Activated naive CD8-positive, alpha-beta T cell (primary cell): ENCODE measurements around the gene GLYATL3.

ENCODE experiments used
- H3K27ac Mint-ChIP-seq: one replicate; pipeline ENCODE4 v1.8.0; 2021; ENCODE audit warnings: mixed read lengths
- H3K27me3 Mint-ChIP-seq: one replicate; pipeline ENCODE4 v1.8.0; 2021; ENCODE audit warnings: mixed read lengths
- H3K36me3 Mint-ChIP-seq: one replicate; pipeline ENCODE4 v1.8.0; 2021; ENCODE audit warnings: mixed read lengths
- H3K4me1 Mint-ChIP-seq: one replicate; pipeline ENCODE4 v1.8.0; 2021; ENCODE audit warnings: low read depth, mixed read lengths
- H3K4me3 Mint-ChIP-seq: one replicate; pipeline ENCODE4 v1.8.0; 2021; ENCODE audit warnings: mild to moderate bottlenecking, mixed read lengths
- H3K9me3 Mint-ChIP-seq: one replicate; pipeline ENCODE4 v1.8.0; 2021; ENCODE audit warnings: low read depth, mixed read lengths

Gene GLYATL3

DNA sequence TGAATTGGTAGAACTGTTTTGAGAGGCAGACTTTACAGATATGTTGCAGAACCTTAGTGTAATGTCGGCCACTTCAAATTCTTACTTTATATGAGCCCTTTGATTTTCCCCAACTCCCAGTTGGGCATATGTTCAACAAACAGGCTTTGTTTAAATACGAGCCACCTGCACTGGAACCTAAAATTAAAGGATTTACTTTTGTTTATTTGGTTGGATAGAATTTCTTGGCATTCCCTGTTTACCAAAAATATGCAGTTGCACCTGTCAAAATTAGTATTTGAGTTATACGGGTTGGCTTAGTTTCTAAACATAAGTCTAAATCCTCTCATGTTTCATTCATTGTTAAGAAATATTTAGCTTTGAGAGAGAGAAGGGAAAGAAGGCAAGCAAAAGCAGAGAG lies 2.4 kb upstream of the GLYATL3 start:
- no peak overlapping the region for H3K4me3 Mint-ChIP-seq
- peaks cover 6% of the 10 kb centered on the region for H3K36me3 Mint-ChIP-seq
- H3K27ac Mint-ChIP-seq: no peak overlapping the region

DNA sequence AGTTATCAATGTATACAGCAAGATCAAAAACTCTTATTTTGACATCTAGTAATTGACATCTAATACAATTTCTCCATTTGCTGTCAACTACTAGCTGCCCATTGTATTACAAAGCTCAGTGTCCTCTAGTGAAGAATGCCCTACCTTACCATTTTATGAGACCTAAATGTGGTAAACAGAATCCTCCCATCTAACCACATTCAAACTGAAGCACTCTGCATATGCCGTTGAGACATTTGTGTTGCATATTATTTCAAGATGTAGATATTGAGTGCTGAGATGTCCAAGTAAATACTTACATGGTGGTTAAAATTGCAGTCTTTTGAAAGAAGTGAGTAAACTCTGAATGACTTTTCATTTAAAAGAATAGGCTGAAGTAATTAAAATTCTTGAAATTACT lies 597 bp upstream of the GLYATL3 start:
- peaks cover 2% of the 10 kb centered on the region for H3K36me3 Mint-ChIP-seq
- no peaks in the 10 kb centered on the region for H3K9me3 Mint-ChIP-seq
- no peak overlapping the region for H3K4me3 Mint-ChIP-seq
- no peaks in the 10 kb centered on the region for H3K4me1 Mint-ChIP-seq
- H3K27ac Mint-ChIP-seq: no peak overlapping the region
- peaks cover 5% of the 10 kb centered on the region for H3K27me3 Mint-ChIP-seq

More for the DNA sequence above, 2.4 kb upstream of the GLYATL3 start:
- Mint-ChIP-seq H3K9me3 (no peaks in the 10 kb centered on the region), H3K4me1 (no peaks in the 10 kb centered on the region), H3K27me3 (no peaks in the 10 kb centered on the region)

- H3K9me3 Mint-ChIP-seq: no peaks in the 10 kb centered on the region
- no peaks in the 10 kb centered on the region for H3K4me1 Mint-ChIP-seq
- H3K4me3 Mint-ChIP-seq: no peak overlapping the region
- no peak overlapping the region for H3K27ac Mint-ChIP-seq
- peaks cover 22% of the 10 kb centered on the region for H3K27me3 Mint-ChIP-seq
- no peaks in the 10 kb centered on the region for H3K36me3 Mint-ChIP-seq
Measured at GRCh38 chr6:49504666-49505065, 4.9 kb downstream of the GLYATL3 start.

DNA sequence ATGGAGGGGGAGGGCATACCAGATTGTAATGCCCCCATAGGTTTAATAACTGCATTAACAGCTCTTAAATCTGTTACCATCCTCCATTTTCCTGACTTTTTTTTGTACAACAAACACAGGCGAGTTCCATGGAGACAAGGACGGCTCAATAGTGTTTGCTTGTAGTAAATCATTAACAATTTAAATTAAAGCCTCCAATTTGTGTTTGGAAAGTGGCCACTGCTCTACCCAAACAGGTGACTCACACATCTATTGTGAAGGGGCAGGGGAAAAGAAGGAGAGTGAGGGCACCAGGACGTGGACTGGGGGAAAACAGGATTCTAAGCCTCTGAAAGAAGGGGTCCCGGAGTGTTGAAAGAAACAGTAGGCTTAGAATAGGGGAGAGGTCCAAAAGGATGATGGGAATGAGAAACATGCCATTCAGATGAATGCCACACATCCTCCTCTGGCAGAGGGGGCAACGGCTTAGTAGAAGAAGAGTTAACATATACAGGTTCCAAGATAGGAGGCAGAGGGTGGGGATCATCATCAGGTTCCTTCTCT lies 6.9 kb downstream of the GLYATL3 start:
- H3K9me3 Mint-ChIP-seq: no peaks in the 10 kb centered on the region
- no peak overlapping the region for H3K4me3 Mint-ChIP-seq
- H3K4me1 Mint-ChIP-seq: no peaks in the 10 kb centered on the region
- H3K36me3 Mint-ChIP-seq: no peaks in the 10 kb centered on the region
- no peak overlapping the region for H3K27ac Mint-ChIP-seq
- peaks cover 22% of the 10 kb centered on the region for H3K27me3 Mint-ChIP-seq

GRCh38 chr6:49509342-49509741 lies 9.6 kb downstream of the GLYATL3 start:
- Mint-ChIP-seq H3K36me3 (no peaks in the 10 kb centered on the region), H3K27me3 (peaks cover 26% of the 10 kb centered on the region), H3K9me3 (no peaks in the 10 kb centered on the region), H3K4me1 (no peaks in the 10 kb centered on the region), H3K27ac (no peak overlapping the region), H3K4me3 (no peak overlapping the region)

DNA sequence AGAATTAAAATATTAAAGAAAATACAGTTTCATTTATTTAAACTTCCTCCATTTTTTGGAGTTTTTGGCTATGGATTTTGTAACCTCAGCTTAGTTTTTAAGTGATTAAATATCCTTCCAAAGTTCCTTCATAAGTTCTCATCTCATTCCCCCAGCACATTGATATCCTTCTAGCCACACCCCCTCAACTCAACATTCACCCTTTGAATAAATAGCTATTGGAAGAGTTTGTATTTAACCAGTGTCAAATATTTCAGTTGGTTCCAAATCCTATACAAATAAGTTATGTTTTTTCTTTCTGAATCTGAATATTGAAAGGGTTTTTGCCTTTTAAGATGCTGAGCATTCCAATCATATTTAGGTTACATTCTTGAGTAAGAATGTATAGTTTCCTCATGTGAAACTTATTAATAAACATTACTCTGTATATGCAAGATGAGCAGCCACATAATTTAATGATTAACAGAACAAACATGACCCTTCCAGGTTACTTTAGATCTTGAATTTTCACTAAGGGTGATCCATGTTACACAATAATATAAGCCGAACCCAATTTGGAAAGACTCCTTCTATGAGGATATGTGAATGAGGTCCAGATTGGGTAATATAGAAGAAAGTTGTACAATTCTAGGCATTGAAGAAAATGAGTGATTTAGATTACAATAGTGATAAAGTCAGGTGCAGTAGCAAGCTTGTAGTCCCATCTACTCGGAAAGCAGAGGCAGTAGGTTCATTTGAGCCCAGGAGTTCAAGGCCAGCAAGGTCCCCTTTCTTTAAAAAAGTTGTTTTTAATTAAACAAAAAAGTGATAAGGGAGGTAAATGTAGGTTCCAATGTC lies 13.6 kb downstream of the GLYATL3 start:
- H3K36me3 Mint-ChIP-seq: no peaks in the 10 kb centered on the region
- H3K27ac Mint-ChIP-seq: no peak overlapping the region
- H3K9me3 Mint-ChIP-seq: no peaks in the 10 kb centered on the region
- H3K4me1 Mint-ChIP-seq: no peaks in the 10 kb centered on the region
- no peak overlapping the region for H3K4me3 Mint-ChIP-seq
- H3K27me3 Mint-ChIP-seq: peaks cover 12% of the 10 kb centered on the region

- no peak overlapping the region for H3K4me3 Mint-ChIP-seq
- H3K27ac Mint-ChIP-seq: no peak overlapping the region
- H3K9me3 Mint-ChIP-seq: no peaks in the 10 kb centered on the region
- H3K27me3 Mint-ChIP-seq: peaks cover 11% of the 10 kb centered on the region
- no peaks in the 10 kb centered on the region for H3K36me3 Mint-ChIP-seq
- no peaks in the 10 kb centered on the region for H3K4me1 Mint-ChIP-seq
Measured at GRCh38 chr6:49514571-49515484, 15.1 kb downstream of the GLYATL3 start.

GRCh38 chr6:49515485-49516146 lies 15.9 kb downstream of the GLYATL3 start:
- no peaks in the 10 kb centered on the region for H3K9me3 Mint-ChIP-seq
- H3K27ac Mint-ChIP-seq: no peak overlapping the region
- H3K4me3 Mint-ChIP-seq: no peak overlapping the region
- no peaks in the 10 kb centered on the region for H3K36me3 Mint-ChIP-seq
- no peaks in the 10 kb centered on the region for H3K4me1 Mint-ChIP-seq
- H3K27me3 Mint-ChIP-seq: peaks cover 12% of the 10 kb centered on the region

DNA sequence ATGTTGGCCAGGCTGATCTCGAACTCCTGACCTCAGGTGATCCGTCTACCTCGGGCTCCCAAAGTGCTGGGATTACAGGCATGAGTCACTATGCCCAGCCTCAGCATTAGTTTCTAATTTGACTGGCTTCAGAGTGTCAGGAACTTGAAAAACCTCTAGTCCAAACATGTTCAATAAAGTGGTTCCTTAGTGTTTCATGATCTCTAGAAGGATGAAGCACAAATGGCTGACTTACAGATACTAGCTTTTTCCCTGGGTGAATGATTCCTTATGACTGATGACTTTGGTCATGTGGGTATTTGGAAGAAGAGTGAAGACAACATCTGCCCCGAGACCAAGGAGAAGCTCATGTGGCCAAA lies 16.4 kb downstream of the GLYATL3 start:
- Mint-ChIP-seq H3K4me1 (no peaks in the 10 kb centered on the region), H3K27ac (no peak overlapping the region), H3K27me3 (peaks cover 12% of the 10 kb centered on the region), H3K36me3 (no peaks in the 10 kb centered on the region), H3K9me3 (no peaks in the 10 kb centered on the region), H3K4me3 (no peak overlapping the region)

DNA sequence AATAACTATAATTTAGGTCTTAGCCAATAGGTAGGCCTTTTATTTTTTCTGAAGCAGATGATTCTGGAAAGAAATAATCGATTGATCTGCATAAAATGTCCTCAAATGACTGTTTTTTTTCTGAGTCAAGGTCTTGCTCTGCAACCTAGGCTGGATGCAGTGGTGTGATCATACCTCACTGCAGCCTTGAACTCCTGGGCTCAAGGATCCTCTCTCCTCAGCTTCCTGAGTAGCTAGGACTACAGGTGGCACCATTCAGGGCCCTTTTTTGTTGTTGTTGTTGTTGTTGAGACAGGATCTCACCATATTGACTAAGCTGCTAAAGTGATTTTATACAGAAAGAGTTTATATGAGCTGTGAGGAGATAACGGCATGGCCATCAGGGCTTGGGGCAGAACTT lies 18.2 kb downstream of the GLYATL3 start:
- H3K27ac Mint-ChIP-seq: no peak overlapping the region
- peaks cover 12% of the 10 kb centered on the region for H3K27me3 Mint-ChIP-seq
- no peaks in the 10 kb centered on the region for H3K4me1 Mint-ChIP-seq
- no peaks in the 10 kb centered on the region for H3K36me3 Mint-ChIP-seq
- H3K4me3 Mint-ChIP-seq: no peak overlapping the region
- H3K9me3 Mint-ChIP-seq: no peaks in the 10 kb centered on the region

- no peaks in the 10 kb centered on the region for H3K4me1 Mint-ChIP-seq
- H3K4me3 Mint-ChIP-seq: no peak overlapping the region
- H3K36me3 Mint-ChIP-seq: no peaks in the 10 kb centered on the region
- H3K27ac Mint-ChIP-seq: no peak overlapping the region
- H3K9me3 Mint-ChIP-seq: no peaks in the 10 kb centered on the region
- peaks cover 3% of the 10 kb centered on the region for H3K27me3 Mint-ChIP-seq
Measured at GRCh38 chr6:49519660-49520059, 19.9 kb downstream of the GLYATL3 start.

GRCh38 chr6:49522710-49523593 lies 23.2 kb downstream of the GLYATL3 start:
- Mint-ChIP-seq H3K4me1 (no peaks in the 10 kb centered on the region), H3K4me3 (no peak overlapping the region), H3K27ac (no peak overlapping the region), H3K36me3 (no peaks in the 10 kb centered on the region), H3K27me3 (peaks cover 3% of the 10 kb centered on the region), H3K9me3 (no peaks in the 10 kb centered on the region)

- Mint-ChIP-seq H3K27me3 (peaks cover 3% of the 10 kb centered on the region), H3K9me3 (no peaks in the 10 kb centered on the region)
Measured at GRCh38 chr6:49523901-49524300, 24.2 kb downstream of the GLYATL3 start.

GRCh38 chr6:49524541-49524940 lies 24.8 kb downstream of the GLYATL3 start:
- H3K36me3 Mint-ChIP-seq: no peaks in the 10 kb centered on the region
- no peak overlapping the region for H3K27ac Mint-ChIP-seq
- no peak overlapping the region for H3K4me3 Mint-ChIP-seq
- H3K27me3 Mint-ChIP-seq: peaks cover 2% of the 10 kb centered on the region
- no peaks in the 10 kb centered on the region for H3K9me3 Mint-ChIP-seq
- no peaks in the 10 kb centered on the region for H3K4me1 Mint-ChIP-seq

More at GRCh38 chr6:49523901-49524300, 24.2 kb downstream of the GLYATL3 start:
- no peak overlapping the region for H3K4me3 Mint-ChIP-seq
- H3K4me1 Mint-ChIP-seq: no peaks in the 10 kb centered on the region
- H3K27ac Mint-ChIP-seq: no peak overlapping the region
- H3K36me3 Mint-ChIP-seq: no peaks in the 10 kb centered on the region
